ENCODE data around the gene FAM168A. TPM values are rescaled to one million over a fixed set of nuclear protein-coding genes. Genes with fewer than 3 reads are reported as not detected.

The FAM168A gene
- polyA plus RNA-seq, 1 donor (not counting 4 experiments of a cell fraction or from before 2014, with no cell fraction given) = 11.8 TPM

GRCh38 chr11:73597336-73597955 lies 466 bp downstream of the FAM168A start:
- Histone ChIP-seq H3K36me3 (ENCODE audit: control insufficient read depth in 2 of 2, extremely low read depth in 1 of 2, insufficient read depth in 2 of 2, low read length in 2 of 2) (no peaks in the 10 kb centered on the region), H2AFZ (ENCODE audit: control insufficient read depth, low read length) (peak overlapping the region; percentile 66), H3K4me3 (ENCODE audit: control insufficient read depth in 2 of 3, extremely low read depth in 1 of 3, insufficient read depth in 2 of 3, low read depth in 1 of 3, low read length in 3 of 3) (peak overlapping the region; percentile 74 to 92 (median 89)), H3K27ac (ENCODE audit: control insufficient read depth, insufficient read depth, low read length) (peak overlapping the region; percentile 26), H3K4me1 (ENCODE audit: control insufficient read depth, extremely low read depth, insufficient read depth, low read length) (peaks cover 11% of the 10 kb centered on the region), H3K9me3 (ENCODE audit: control insufficient read depth, low read depth, low read length) (no peaks in the 10 kb centered on the region), H3K79me2 (ENCODE audit: control insufficient read depth, insufficient read depth, low read length) (peaks cover 28% of the 10 kb centered on the region), H3K27me3 (ENCODE audit: control insufficient read depth, extremely low read depth, insufficient read depth, low read length) (no peaks in the 10 kb centered on the region), H4K20me1 (ENCODE audit: control insufficient read depth, extremely low read depth, insufficient read depth, low read length) (no peaks in the 10 kb centered on the region), H3K9ac (ENCODE audit: control insufficient read depth, extremely low read depth, insufficient read depth, low read length) (peak overlapping the region; percentile 73), H3K9me1 (ENCODE audit: control insufficient read depth, extremely low read depth, insufficient read depth, low read length) (no peaks in the 10 kb centered on the region), H3K4me2 (ENCODE audit: control insufficient read depth, extremely low read depth, insufficient read depth, low read depth, low read length) (peak overlapping the region; percentile 86)
- TF ChIP-seq, protein P1, sequence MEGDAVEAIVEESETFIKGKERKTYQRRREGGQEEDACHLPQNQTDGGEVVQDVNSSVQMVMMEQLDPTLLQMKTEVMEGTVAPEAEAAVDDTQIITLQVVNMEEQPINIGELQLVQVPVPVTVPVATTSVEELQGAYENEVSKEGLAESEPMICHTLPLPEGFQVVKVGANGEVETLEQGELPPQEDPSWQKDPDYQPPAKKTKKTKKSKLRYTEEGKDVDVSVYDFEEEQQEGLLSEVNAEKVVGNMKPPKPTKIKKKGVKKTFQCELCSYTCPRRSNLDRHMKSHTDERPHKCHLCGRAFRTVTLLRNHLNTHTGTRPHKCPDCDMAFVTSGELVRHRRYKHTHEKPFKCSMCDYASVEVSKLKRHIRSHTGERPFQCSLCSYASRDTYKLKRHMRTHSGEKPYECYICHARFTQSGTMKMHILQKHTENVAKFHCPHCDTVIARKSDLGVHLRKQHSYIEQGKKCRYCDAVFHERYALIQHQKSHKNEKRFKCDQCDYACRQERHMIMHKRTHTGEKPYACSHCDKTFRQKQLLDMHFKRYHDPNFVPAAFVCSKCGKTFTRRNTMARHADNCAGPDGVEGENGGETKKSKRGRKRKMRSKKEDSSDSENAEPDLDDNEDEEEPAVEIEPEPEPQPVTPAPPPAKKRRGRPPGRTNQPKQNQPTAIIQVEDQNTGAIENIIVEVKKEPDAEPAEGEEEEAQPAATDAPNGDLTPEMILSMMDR (optimal IDR thresholded peaks at IDR 0.05 in 1 of 3, IDR thresholded peaks at IDR 0.05 in 1 of 3, conservative IDR thresholded peaks at IDR 0.05 in 1 of 3; ENCODE audit: extremely low read depth in 1 of 3, insufficient read depth in 2 of 3, low read length in 3 of 3) = no peak
- no peak for TF ChIP-seq EZH2 (IDR thresholded peaks at IDR 0.05; ENCODE audit: low read length)
- dilution Hi-C loops (cut with MboI; ENCODE audit: extremely low pct_ligation_motif_present, low sequenced_read_pairs) = no loop called here
- no peak for FAIRE-seq
- no peak for DNase-seq (ENCODE audit: low read depth, low spot score)

GRCh38 chr11:73596547-73596946 lies 1.4 kb downstream of the FAM168A start:
- no peak overlapping the region for H3K27ac ChIP-seq (ENCODE audit: control insufficient read depth, insufficient read depth, low read length)
- H3K9ac ChIP-seq (ENCODE audit: control insufficient read depth, extremely low read depth, insufficient read depth, low read length) = no peak overlapping the region
- H4K20me1 ChIP-seq (ENCODE audit: control insufficient read depth, extremely low read depth, insufficient read depth, low read length) = no peaks in the 10 kb centered on the region
- H3K9me1 ChIP-seq (ENCODE audit: control insufficient read depth, extremely low read depth, insufficient read depth, low read length) = no peaks in the 10 kb centered on the region
- dilution Hi-C loops (cut with MboI; ENCODE audit: extremely low pct_ligation_motif_present, low sequenced_read_pairs) = no loop called here
- H3K9me3 ChIP-seq (ENCODE audit: control insufficient read depth, low read depth, low read length) = no peaks in the 10 kb centered on the region
- no peak for TF ChIP-seq EZH2 (IDR thresholded peaks at IDR 0.05; ENCODE audit: low read length)
- TF ChIP-seq, protein P1 (optimal IDR thresholded peaks at IDR 0.05 in 1 of 3, IDR thresholded peaks at IDR 0.05 in 1 of 3, conservative IDR thresholded peaks at IDR 0.05 in 1 of 3; ENCODE audit: extremely low read depth in 1 of 3, insufficient read depth in 2 of 3, low read length in 3 of 3) = no peak
- peak overlapping the region; percentile 86 for H3K4me2 ChIP-seq (ENCODE audit: control insufficient read depth, extremely low read depth, insufficient read depth, low read depth, low read length)
- H3K36me3 ChIP-seq (ENCODE audit: control insufficient read depth in 2 of 2, extremely low read depth in 1 of 2, insufficient read depth in 2 of 2, low read length in 2 of 2) = no peaks in the 10 kb centered on the region
- H2AFZ ChIP-seq (ENCODE audit: control insufficient read depth, low read length) = no peak overlapping the region
- peaks cover 11% of the 10 kb centered on the region for H3K4me1 ChIP-seq (ENCODE audit: control insufficient read depth, extremely low read depth, insufficient read depth, low read length)
- H3K4me3 ChIP-seq (ENCODE audit: control insufficient read depth in 2 of 3, extremely low read depth in 1 of 3, insufficient read depth in 2 of 3, low read depth in 1 of 3, low read length in 3 of 3) = peak overlapping the region; percentile 74 to 92 (median 89)
- FAIRE-seq = no peak
- H3K27me3 ChIP-seq (ENCODE audit: control insufficient read depth, extremely low read depth, insufficient read depth, low read length) = no peaks in the 10 kb centered on the region
- no peak for DNase-seq (ENCODE audit: low read depth, low spot score)
- peaks cover 30% of the 10 kb centered on the region for H3K79me2 ChIP-seq (ENCODE audit: control insufficient read depth, insufficient read depth, low read length)

Data from keratinocyte (primary cell).